ENCODE results near the gene ZNRF1. TPM values are rescaled to one million over a fixed set of nuclear protein-coding genes. Genes with fewer than 3 reads are reported as not detected.

Gene ZNRF1
- total RNA-seq, 6 experiments from 2014 or later: 10.2 to 18.8 (median 11.1) TPM

GRCh38 chr16:75017670-75018525, 19.1 kb downstream of the ZNRF1 start:
- no peaks in the 10 kb centered on the region for H3K27me3 ChIP-seq
- 33% methylated on average over 3 of the region's 3 CpGs for WGBS (ENCODE audit: insufficient coverage, low coverage, low lambda C conversion rate, missing lambda C conversion rate)
- H3K4me3 ChIP-seq: no peak overlapping the region
- peak in 1 of 4 donors; percentile 16 for ATAC-seq
- H3K4me1 ChIP-seq: peaks cover 0 to 13% (median 0%) of the 10 kb centered on the region in 4 donors
- no peak for DNase-seq
- no peaks in the 10 kb centered on the region for H3K36me3 ChIP-seq
- H3K27ac ChIP-seq: peak overlapping the region in 2 of 3 donors; percentile 61
- TF ChIP-seq POLR2A (IDR thresholded peaks at IDR 0.05): no peak
- TF ChIP-seq CTCF (IDR thresholded peaks at IDR 0.05): no peak
- intact Hi-C loops (cut with DNase I): no loop called here
- H3K9me3 ChIP-seq: peaks cover 0 to 5% (median 0%) of the 10 kb centered on the region in 4 donors

DNA sequence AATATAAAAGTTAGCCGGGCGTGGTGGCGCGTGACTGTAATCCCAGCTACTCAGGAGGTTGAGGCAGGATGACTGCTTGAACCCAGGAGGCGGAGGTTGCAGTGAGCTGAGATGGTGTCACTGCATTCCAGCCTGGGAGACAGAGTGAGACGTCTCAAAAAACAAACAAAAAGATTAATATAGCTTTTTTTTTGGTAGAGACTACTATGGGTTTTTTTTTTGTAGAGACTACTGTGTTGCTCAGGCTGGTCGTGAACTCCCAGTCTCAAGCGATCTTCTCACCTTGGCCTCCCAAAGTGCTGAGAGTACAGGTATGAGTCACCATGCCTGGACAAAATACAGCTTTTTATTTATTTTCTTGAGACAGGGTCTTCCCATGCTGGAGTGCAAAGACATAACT, 20.2 kb downstream of the ZNRF1 start:
- DNase-seq: no peak
- no peak for ATAC-seq
- 71% methylated on average over 4 of the region's 8 CpGs for WGBS (ENCODE audit: insufficient coverage, low coverage, low lambda C conversion rate, missing lambda C conversion rate)

DNA sequence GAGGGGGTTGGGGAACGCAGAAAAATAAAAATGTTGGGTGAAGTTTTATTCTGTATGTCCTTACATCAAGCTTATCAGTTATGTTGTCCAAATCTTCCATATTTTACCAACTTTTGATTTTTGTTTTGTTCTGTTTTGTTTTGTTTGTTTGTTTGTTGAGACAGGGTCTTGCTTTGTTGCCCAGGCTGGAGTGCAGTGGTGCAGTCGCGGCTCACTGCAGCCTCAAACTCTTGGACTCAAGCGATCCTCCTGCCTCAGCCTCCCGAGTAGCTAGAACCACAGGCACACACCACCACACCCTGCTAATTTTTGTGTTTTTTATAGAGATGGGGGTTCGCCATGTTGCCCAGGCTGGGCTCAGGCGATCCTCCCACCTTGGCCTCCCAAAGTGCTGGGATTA, 20.8 kb downstream of the ZNRF1 start:
- Histone ChIP-seq H3K4me3 (no peak overlapping the region), H3K4me1 (peaks cover 0 to 13% (median 0%) of the 10 kb centered on the region in 4 donors), H3K27me3 (no peaks in the 10 kb centered on the region), H3K36me3 (no peaks in the 10 kb centered on the region), H3K9me3 (peaks cover 0 to 5% (median 0%) of the 10 kb centered on the region in 4 donors), H3K27ac (no peak overlapping the region)
- DNase-seq (no peak), ATAC-seq (no peak)
- TF ChIP-seq POLR2A (IDR thresholded peaks at IDR 0.05): no peak
- WGBS (ENCODE audit: insufficient coverage, low coverage, low lambda C conversion rate, missing lambda C conversion rate): 97% methylated on average over 5 of the region's 7 CpGs
- intact Hi-C loops (cut with DNase I): no loop called here

More for the DNA sequence above, 20.2 kb downstream of the ZNRF1 start:
- TF ChIP-seq CTCF (IDR thresholded peaks at IDR 0.05): no peak
- TF ChIP-seq POLR2A (IDR thresholded peaks at IDR 0.05): no peak
- Histone ChIP-seq H3K36me3 (no peaks in the 10 kb centered on the region), H3K27ac (no peak overlapping the region), H3K4me3 (no peak overlapping the region), H3K27me3 (no peaks in the 10 kb centered on the region), H3K4me1 (peaks cover 0 to 13% (median 0%) of the 10 kb centered on the region in 4 donors), H3K9me3 (peaks cover 0 to 5% (median 0%) of the 10 kb centered on the region in 4 donors)
- intact Hi-C loops (cut with DNase I): no loop called here

DNA sequence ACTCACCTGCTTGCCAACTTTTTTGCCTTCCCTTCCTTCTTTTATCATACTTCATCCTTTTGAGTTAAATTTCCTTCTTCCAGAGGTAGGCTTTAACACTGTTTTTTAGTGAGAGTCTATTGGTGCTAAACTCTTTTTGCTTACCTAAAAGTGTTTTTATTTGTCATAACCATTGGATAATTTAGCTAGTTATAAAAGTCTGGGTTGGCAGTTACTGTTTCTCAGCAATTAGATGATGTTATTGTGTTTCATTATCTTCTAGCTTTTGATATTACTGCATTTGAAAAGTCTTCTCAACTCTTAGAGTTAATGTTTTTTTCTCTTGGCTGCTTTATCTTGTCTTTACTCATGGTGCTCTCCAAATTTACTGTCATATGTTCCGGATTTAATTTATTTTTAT, 22.6 kb downstream of the ZNRF1 start:
- H3K27ac ChIP-seq: no peak overlapping the region
- ATAC-seq: no peak
- no peak overlapping the region for H3K4me3 ChIP-seq
- H3K36me3 ChIP-seq: no peaks in the 10 kb centered on the region
- H3K27me3 ChIP-seq: no peaks in the 10 kb centered on the region
- intact Hi-C loops (cut with DNase I): no loop called here
- peaks cover 0 to 20% (median 4%) of the 10 kb centered on the region in 4 donors for H3K4me1 ChIP-seq
- peaks cover 0 to 5% (median 0%) of the 10 kb centered on the region in 4 donors for H3K9me3 ChIP-seq
- TF ChIP-seq POLR2A (IDR thresholded peaks at IDR 0.05) (no peak), CTCF (IDR thresholded peaks at IDR 0.05) (no peak)
- WGBS (ENCODE audit: insufficient coverage, low coverage, low lambda C conversion rate, missing lambda C conversion rate): 100% methylated on average over 1 of the region's 1 CpG
- no peak for DNase-seq

DNA sequence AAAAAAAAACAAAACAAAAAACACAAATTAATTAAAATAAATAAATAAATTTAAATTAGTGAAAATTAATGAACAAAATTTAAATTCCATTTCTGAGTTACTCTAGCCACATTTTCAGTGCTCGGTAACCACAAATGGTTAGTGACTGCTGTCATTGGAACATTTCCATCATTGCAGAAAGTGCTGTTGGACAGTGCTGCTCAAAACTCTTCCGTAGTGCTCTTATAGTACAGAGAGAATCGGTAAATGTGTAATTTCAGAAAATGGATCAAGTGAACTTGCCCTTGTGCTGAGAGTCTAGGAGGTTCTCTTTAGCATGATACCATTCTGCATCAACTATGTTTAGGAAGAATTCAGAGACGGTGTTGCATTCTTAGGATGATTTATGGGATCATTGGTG, 23.7 kb downstream of the ZNRF1 start:
- ATAC-seq: no peak

More for the DNA sequence above, 23.7 kb downstream of the ZNRF1 start:
- Histone ChIP-seq H3K36me3 (no peaks in the 10 kb centered on the region), H3K4me3 (no peak overlapping the region), H3K4me1 (peaks cover 0 to 13% (median 5%) of the 10 kb centered on the region in 4 donors), H3K9me3 (peaks cover 0 to 5% (median 0%) of the 10 kb centered on the region in 4 donors), H3K27me3 (no peaks in the 10 kb centered on the region), H3K27ac (no peak overlapping the region)
- DNase-seq: no peak
- no peak for TF ChIP-seq POLR2A (IDR thresholded peaks at IDR 0.05)
- TF ChIP-seq CTCF (IDR thresholded peaks at IDR 0.05): no peak
- intact Hi-C loops (cut with DNase I): no loop called here
- WGBS (ENCODE audit: insufficient coverage, low coverage, low lambda C conversion rate, missing lambda C conversion rate): 98% methylated on average over 4 of the region's 4 CpGs

All from right lobe of liver (tissue), 6 donors.